ENCODE data around the gene SYNPO2. TPM values are rescaled to one million over a fixed set of nuclear protein-coding genes. Genes with fewer than 3 reads are reported as not detected.

Gene SYNPO2
- total and polyA plus RNA-seq, 2 of the 8 experiments (the other 6 are each of a cell fraction or from before 2014, with no cell fraction given) = 0.50 to 4.2 TPM

DNA sequence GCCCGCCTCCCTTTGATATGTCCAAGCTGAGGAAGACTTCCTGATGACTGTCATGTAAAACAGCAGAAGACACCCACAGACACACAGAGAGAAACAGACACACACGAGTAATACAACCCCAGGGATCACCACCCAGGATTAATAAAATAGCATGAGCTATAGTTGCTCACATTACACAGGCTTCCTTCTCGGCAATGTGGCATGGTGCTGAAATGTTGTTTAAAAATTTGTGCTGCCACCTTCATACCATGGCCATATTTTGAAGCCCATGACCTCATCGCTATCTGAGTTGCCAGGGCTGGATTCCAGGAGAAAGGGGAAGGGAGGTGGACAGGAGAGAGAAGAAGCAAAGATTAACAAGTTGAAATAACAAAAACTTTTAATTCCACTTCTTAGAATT is 111.7 kb downstream of the SYNPO2 start (continued):
- TF ChIP-seq, protein P1, sequence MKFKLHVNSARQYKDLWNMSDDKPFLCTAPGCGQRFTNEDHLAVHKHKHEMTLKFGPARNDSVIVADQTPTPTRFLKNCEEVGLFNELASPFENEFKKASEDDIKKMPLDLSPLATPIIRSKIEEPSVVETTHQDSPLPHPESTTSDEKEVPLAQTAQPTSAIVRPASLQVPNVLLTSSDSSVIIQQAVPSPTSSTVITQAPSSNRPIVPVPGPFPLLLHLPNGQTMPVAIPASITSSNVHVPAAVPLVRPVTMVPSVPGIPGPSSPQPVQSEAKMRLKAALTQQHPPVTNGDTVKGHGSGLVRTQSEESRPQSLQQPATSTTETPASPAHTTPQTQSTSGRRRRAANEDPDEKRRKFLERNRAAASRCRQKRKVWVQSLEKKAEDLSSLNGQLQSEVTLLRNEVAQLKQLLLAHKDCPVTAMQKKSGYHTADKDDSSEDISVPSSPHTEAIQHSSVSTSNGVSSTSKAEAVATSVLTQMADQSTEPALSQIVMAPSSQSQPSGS (IDR thresholded peaks at IDR 0.05; ENCODE audit: low read length) = no peak
- no peak for TF ChIP-seq ASH2L (IDR thresholded peaks at IDR 0.05; ENCODE audit: low read length)
- no peak for TF ChIP-seq TBP (IDR thresholded peaks at IDR 0.05; ENCODE audit: low read depth, low read length)

Data from H1 (cell line).